Measurements from ENCODE around the gene COL27A1. TPM values are rescaled to one million over a fixed set of nuclear protein-coding genes. Genes with fewer than 3 reads are reported as not detected.

COL27A1 gene
- total and polyA plus RNA-seq, 2 donors (not counting 3 experiments of a cell fraction or from before 2014, with no cell fraction given) = 14.7 to 49.1 TPM

DNA sequence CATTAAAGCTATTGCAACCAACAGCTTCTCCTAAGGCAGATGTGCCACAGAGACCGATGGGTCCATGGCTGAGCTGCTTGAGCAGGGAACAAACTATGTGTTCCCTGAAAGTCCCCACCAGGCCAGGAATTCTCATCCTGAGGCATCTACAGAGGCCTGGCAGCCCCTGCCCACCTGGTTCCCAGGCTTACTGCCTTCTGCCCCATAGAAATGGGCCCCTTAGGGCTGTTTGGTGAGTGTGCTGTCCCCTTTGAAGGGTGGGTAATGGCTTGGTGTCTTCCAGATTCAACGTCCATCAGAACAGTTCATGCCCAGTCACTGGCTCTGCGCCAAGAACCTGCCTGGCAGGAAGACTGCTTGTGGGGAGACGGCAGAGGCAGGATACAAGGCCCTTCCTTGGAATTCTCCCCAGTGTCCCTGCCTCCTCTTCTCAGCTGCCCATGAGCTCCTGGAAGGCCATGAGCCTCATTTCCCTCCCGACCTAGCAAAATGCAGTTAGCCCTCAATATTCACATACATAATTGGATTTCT, 3.8 kb upstream of the COL27A1 start:
- no peaks in the 10 kb centered on the region for H3K9me3 ChIP-seq (replicated peaks; ENCODE audit: control insufficient read depth, insufficient read depth, low read length)
- no peak overlapping the region for H3K9ac ChIP-seq (replicated peaks; ENCODE audit: extremely low read depth, insufficient read depth, low read length)
- H2AFZ ChIP-seq (ENCODE audit: low read depth, low read length) = no peak overlapping the region
- CTCF ChIA-PET = interaction anchor here (0.8 to 7.7 kb wide), 7 partner anchors 11 to 140 kb away, joined by 3 to 89 read pairs (median 4); no protein-coding TSS in a partner anchor
- POLR2A ChIA-PET = no interaction called here
- FAIRE-seq (no peak), DNase-seq (ENCODE audit: low read depth, low spot score) (peak; percentile 18)
- H3K27ac ChIP-seq (ENCODE audit: insufficient read depth, low read depth, low read length) = no peak overlapping the region
- peaks cover 21 to 27% of the 10 kb centered on the region in 2 experiments for H3K27me3 ChIP-seq (ENCODE audit: control insufficient read depth in 2 of 2, insufficient read depth in 2 of 2, low read length in 2 of 2)
- intact Hi-C loops (cut with micrococcal nuclease) (no loop called here), dilution Hi-C loops (cut with MboI; ENCODE audit: extremely low pct_ligation_motif_present, low sequenced_read_pairs) (no loop called here)
- no TSS peak for BruUV-seq (replicated peaks)
- H3K79me2 ChIP-seq (ENCODE audit: control insufficient read depth, insufficient read depth, low read length) = peaks cover 3% of the 10 kb centered on the region
- no peaks in the 10 kb centered on the region for H3K36me3 ChIP-seq (ENCODE audit: control insufficient read depth in 2 of 2, extremely low read depth in 1 of 2, insufficient read depth in 2 of 2, low read length in 2 of 2)
- peaks cover 14% of the 10 kb centered on the region for H3K4me1 ChIP-seq (ENCODE audit: control insufficient read depth, extremely low read depth, insufficient read depth, low read length)
- no peaks in the 10 kb centered on the region for H4K20me1 ChIP-seq (replicated peaks; ENCODE audit: control insufficient read depth, extremely low read depth, insufficient read depth, low read length)
- no peak overlapping the region for H3K4me3 ChIP-seq (replicated peaks in 1 of 3; ENCODE audit: insufficient read depth in 1 of 3, low read depth in 1 of 3, low read length in 3 of 3)
- H3K9me1 ChIP-seq (replicated peaks; ENCODE audit: control insufficient read depth, extremely low read depth, insufficient read depth, low read length) = no peaks in the 10 kb centered on the region
- no peak for TF ChIP-seq JUN (IDR thresholded peaks at IDR 0.05; ENCODE audit: borderline replicate concordance, insufficient read depth, insufficient read length, low read depth)
- no peak for TF ChIP-seq POLR2A (IDR thresholded peaks at IDR 0.05; ENCODE audit: low read depth, low read length)
- TF ChIP-seq, protein P1, sequence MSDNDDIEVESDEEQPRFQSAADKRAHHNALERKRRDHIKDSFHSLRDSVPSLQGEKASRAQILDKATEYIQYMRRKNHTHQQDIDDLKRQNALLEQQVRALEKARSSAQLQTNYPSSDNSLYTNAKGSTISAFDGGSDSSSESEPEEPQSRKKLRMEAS (IDR thresholded peaks at IDR 0.05; ENCODE audit: insufficient read depth, insufficient read length) = no peak
- no peak for TF ChIP-seq GATA2 (IDR thresholded peaks at IDR 0.05; ENCODE audit: insufficient read depth, insufficient read length, low read depth, low read length)
- TF ChIP-seq, protein P2, sequence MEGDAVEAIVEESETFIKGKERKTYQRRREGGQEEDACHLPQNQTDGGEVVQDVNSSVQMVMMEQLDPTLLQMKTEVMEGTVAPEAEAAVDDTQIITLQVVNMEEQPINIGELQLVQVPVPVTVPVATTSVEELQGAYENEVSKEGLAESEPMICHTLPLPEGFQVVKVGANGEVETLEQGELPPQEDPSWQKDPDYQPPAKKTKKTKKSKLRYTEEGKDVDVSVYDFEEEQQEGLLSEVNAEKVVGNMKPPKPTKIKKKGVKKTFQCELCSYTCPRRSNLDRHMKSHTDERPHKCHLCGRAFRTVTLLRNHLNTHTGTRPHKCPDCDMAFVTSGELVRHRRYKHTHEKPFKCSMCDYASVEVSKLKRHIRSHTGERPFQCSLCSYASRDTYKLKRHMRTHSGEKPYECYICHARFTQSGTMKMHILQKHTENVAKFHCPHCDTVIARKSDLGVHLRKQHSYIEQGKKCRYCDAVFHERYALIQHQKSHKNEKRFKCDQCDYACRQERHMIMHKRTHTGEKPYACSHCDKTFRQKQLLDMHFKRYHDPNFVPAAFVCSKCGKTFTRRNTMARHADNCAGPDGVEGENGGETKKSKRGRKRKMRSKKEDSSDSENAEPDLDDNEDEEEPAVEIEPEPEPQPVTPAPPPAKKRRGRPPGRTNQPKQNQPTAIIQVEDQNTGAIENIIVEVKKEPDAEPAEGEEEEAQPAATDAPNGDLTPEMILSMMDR (IDR thresholded peaks at IDR 0.05; ENCODE audit: extremely low read depth in 1 of 2, insufficient read depth in 1 of 2, low read depth in 1 of 2, low read length in 2 of 2) = no peak
- TF ChIP-seq FOS (IDR thresholded peaks at IDR 0.05; ENCODE audit: borderline replicate concordance, insufficient read depth, low read length) = no peak
- no peak for TF ChIP-seq MYC (IDR thresholded peaks at IDR 0.05; ENCODE audit: low read depth, low read length)
- TF ChIP-seq EZH2 (IDR thresholded peaks at IDR 0.05; ENCODE audit: borderline replicate concordance, low read depth, low read length, severe bottlenecking) = no peak
- TF ChIP-seq POLR2AphosphoS5 (IDR thresholded peaks at IDR 0.05; ENCODE audit: insufficient read depth, low read depth, low read length) = no peak
- H3K4me2 ChIP-seq (ENCODE audit: insufficient read depth, low read length) = no peak overlapping the region

Data from endothelial cell of umbilical vein (primary cell).